ENCODE results near the gene KANSL1. TPM values are rescaled to one million over a fixed set of nuclear protein-coding genes. Genes with fewer than 3 reads are reported as not detected.

Gene KANSL1
- total and polyA plus RNA-seq, 2 of the 4 experiments (the other 2 are of a cell fraction), result 19.1 to 49.6 TPM

GRCh38 chr17:46071796-46072195 lies 121.4 kb downstream of the KANSL1 start:
- Histone ChIP-seq H3K36me3 (ENCODE audit: control insufficient read depth, insufficient read depth, low read length) (peaks cover 7% of the 10 kb centered on the region), H3K23ac (ENCODE audit: low read depth, low read length) (no peak overlapping the region), H3K14ac (replicated peaks; ENCODE audit: low read depth, low read length) (no peak overlapping the region), H2AK9ac (replicated peaks; ENCODE audit: low read depth, low read length, poor library complexity) (no peak overlapping the region), H4K8ac (ENCODE audit: low read depth in 2 of 2, low read length in 2 of 2) (no peak overlapping the region), H2AK5ac (ENCODE audit: low read depth, low read length) (no peak overlapping the region), H4K5ac (ENCODE audit: low read depth, low read length) (no peak overlapping the region), H3K9me3 (ENCODE audit: control insufficient read depth, insufficient read depth, low read length) (no peaks in the 10 kb centered on the region), H3K56ac (ENCODE audit: extremely low read depth, insufficient read depth, low read length) (no peak overlapping the region), H3K9me1 (ENCODE audit: insufficient read depth, low read length) (peaks cover 7% of the 10 kb centered on the region; the same call in 1 of the 2 replicates), H3K18ac (ENCODE audit: low read depth, low read length) (no peak overlapping the region), H4K91ac (ENCODE audit: insufficient read depth, low read depth, low read length) (no peak overlapping the region), H2BK120ac (ENCODE audit: low read depth, low read length) (no peak overlapping the region), H3K27me3 (ENCODE audit: control insufficient read depth, insufficient read depth, low read length) (no peaks in the 10 kb centered on the region), H3K9ac (ENCODE audit: low read depth, low read length) (no peak overlapping the region), H3K4me1 (ENCODE audit: control insufficient read depth, insufficient read depth, low read length) (peaks cover 4% of the 10 kb centered on the region; the same call in 1 of the 2 replicates), H2AFZ (replicated peaks; ENCODE audit: low read length, poor library complexity) (no peak overlapping the region), H3K4me3 (ENCODE audit: insufficient read depth, low read depth, low read length) (no peak overlapping the region), H2BK20ac (ENCODE audit: low read depth, low read length) (no peak overlapping the region), H3K27ac (ENCODE audit: insufficient read depth, low read length) (no peak overlapping the region), H2BK5ac (ENCODE audit: low read depth, low read length, poor library complexity, severe bottlenecking) (no peak overlapping the region), H4K20me1 (ENCODE audit: insufficient read depth, low read length) (peaks cover 49% of the 10 kb centered on the region; the same call in 1 of the 2 replicates), H3K4me2 (ENCODE audit: low read depth, low read length) (no peak overlapping the region), H3K79me1 (ENCODE audit: low read depth in 1 of 2, low read length in 2 of 2) (peaks cover 31 to 75% of the 10 kb centered on the region in 2 experiments), H3K4ac (ENCODE audit: low read depth, low read length) (no peak overlapping the region), H2BK15ac (ENCODE audit: low read depth, low read length) (no peak overlapping the region)
- dilution Hi-C loops (cut with HindIII; ENCODE audit: low sequenced_read_pairs, unreplicated experiment), result no loop called here
- intact Hi-C loops (cut with micrococcal nuclease), result no loop called here
- ChIA-PET CTCF (no interaction called here), POLR2A (ENCODE audit: unreplicated experiment) (no interaction called here)
- no CpG with 5 or more reads among the region's 5 CpGs for whole genome bisulfite sequencing, 2 experiments (ENCODE audit: extremely low coverage in 2 of 2, insufficient read length in 1 of 2)
- no peak for DNase-seq
- ATAC-seq (ENCODE audit: low read depth), result no peak
- in situ Hi-C loops (cut with MboI; ENCODE audit: low sequenced_read_pairs), result no loop called here
- no TSS peak for BruUV-seq (replicated peaks)
- TF ChIP-seq RFX5 (IDR thresholded peaks at IDR 0.05; ENCODE audit: low read depth, low read length) (no peak), CTCF (conservative IDR thresholded peaks at IDR 0.05; ENCODE audit: low read depth, low read length) (no peak), MAZ (IDR thresholded peaks at IDR 0.05; ENCODE audit: borderline replicate concordance, low read depth, low read length) (no peak), MAFK (IDR thresholded peaks at IDR 0.05; ENCODE audit: low read depth, low read length) (no peak), MXI1 (IDR thresholded peaks at IDR 0.05; ENCODE audit: borderline replicate concordance, low read depth, low read length) (no peak), CEBPB (IDR thresholded peaks at IDR 0.05; ENCODE audit: low read depth, low read length) (no peak), NFE2L2 (IDR thresholded peaks at IDR 0.05; ENCODE audit: low read depth, low read length) (no peak), BHLHE40 (IDR thresholded peaks at IDR 0.05; ENCODE audit: low read depth, low read length) (no peak), POLR2A (IDR thresholded peaks at IDR 0.05; ENCODE audit: low read depth, low read length) (no peak), RAD21 (IDR thresholded peaks at IDR 0.05; ENCODE audit: low read length) (no peak), FOS (IDR thresholded peaks at IDR 0.05; ENCODE audit: low read depth, low read length) (no peak), RCOR1 (IDR thresholded peaks at IDR 0.05; ENCODE audit: insufficient replicate concordance, low read length) (no peak), SMC3 (IDR thresholded peaks at IDR 0.05; ENCODE audit: low read depth, low read length) (no peak), CHD1 (IDR thresholded peaks at IDR 0.05; ENCODE audit: low read depth, low read length) (no peak), USF2 (IDR thresholded peaks at IDR 0.05; ENCODE audit: low read depth, low read length) (no peak)
- TF ChIP-seq, protein P1, sequence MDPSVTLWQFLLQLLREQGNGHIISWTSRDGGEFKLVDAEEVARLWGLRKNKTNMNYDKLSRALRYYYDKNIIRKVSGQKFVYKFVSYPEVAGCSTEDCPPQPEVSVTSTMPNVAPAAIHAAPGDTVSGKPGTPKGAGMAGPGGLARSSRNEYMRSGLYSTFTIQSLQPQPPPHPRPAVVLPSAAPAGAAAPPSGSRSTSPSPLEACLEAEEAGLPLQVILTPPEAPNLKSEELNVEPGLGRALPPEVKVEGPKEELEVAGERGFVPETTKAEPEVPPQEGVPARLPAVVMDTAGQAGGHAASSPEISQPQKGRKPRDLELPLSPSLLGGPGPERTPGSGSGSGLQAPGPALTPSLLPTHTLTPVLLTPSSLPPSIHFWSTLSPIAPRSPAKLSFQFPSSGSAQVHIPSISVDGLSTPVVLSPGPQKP (IDR thresholded peaks at IDR 0.05; ENCODE audit: borderline replicate concordance, low read depth, low read length), result no peak

Data from IMR-90 (cell line).